GM21360 (cell line): ENCODE measurements around the gene RASSF5.

Experiments
- ATAC-seq: cut with Tn5 transposase; IDR thresholded peaks from one replicate; pipeline ENCODE4 v1.9.1; 2021; ENCODE audit warnings: mild to moderate bottlenecking, moderate library complexity; ENCODE audit not compliant: unreplicated experiment

RASSF5 gene

GRCh38 chr1:206507284-206508129 lies at the start of gene RASSF5:
Gene RASSF5 (plus strand): TSS chr1:206507531. CDS start chr1:206507603, 72 bp downstream.
- ATAC-seq = no peak

- ATAC-seq = no peak
Observed at GRCh38 chr1:206459703-206460102, 47.6 kb upstream of the RASSF5 start.

GRCh38 chr1:206460836-206461426 lies 46.4 kb upstream of the RASSF5 start:
- ATAC-seq = no peak

GRCh38 chr1:206461602-206462455 lies 45.5 kb upstream of the RASSF5 start:
- no peak for ATAC-seq

- no peak for ATAC-seq
Observed at GRCh38 chr1:206463137-206463536, 44.2 kb upstream of the RASSF5 start.

- ATAC-seq = no peak
Observed at GRCh38 chr1:206463911-206464310, 43.4 kb upstream of the RASSF5 start.

- ATAC-seq = no peak
Observed at GRCh38 chr1:206464456-206464964, 42.8 kb upstream of the RASSF5 start.

- no peak for ATAC-seq
Observed at GRCh38 chr1:206465951-206466350, 41.4 kb upstream of the RASSF5 start.

GRCh38 chr1:206466840-206467649 lies 40.3 kb upstream of the RASSF5 start:
- ATAC-seq = no peak

- no peak for ATAC-seq
Observed at GRCh38 chr1:206467915-206468314, 39.4 kb upstream of the RASSF5 start.

- no peak for ATAC-seq
Observed at GRCh38 chr1:206468571-206468970, 38.8 kb upstream of the RASSF5 start.

- ATAC-seq = no peak
Observed at GRCh38 chr1:206469411-206469932, 37.9 kb upstream of the RASSF5 start.

GRCh38 chr1:206469933-206470691 lies 37.2 kb upstream of the RASSF5 start, which contains the start of gene IKBKE:
Gene IKBKE (plus strand): TSS chr1:206470476. CDS start chr1:206473228, 2,752 bp downstream.
- peak; percentile 35 for ATAC-seq

- ATAC-seq = no peak
Observed at GRCh38 chr1:206470692-206471414, 36.5 kb upstream of the RASSF5 start.

GRCh38 chr1:206471415-206471801 lies 35.9 kb upstream of the RASSF5 start:
- ATAC-seq = no peak

- no peak for ATAC-seq
Observed at GRCh38 chr1:206472024-206472423, 35.3 kb upstream of the RASSF5 start.

- ATAC-seq = no peak
Observed at GRCh38 chr1:206472454-206472853, 34.9 kb upstream of the RASSF5 start.

GRCh38 chr1:206472886-206473285 lies 34.4 kb upstream of the RASSF5 start:
- ATAC-seq = no peak

GRCh38 chr1:206476058-206476457 lies 31.3 kb upstream of the RASSF5 start:
- no peak for ATAC-seq
